Measurements from ENCODE around the gene PTMS.

DNA sequence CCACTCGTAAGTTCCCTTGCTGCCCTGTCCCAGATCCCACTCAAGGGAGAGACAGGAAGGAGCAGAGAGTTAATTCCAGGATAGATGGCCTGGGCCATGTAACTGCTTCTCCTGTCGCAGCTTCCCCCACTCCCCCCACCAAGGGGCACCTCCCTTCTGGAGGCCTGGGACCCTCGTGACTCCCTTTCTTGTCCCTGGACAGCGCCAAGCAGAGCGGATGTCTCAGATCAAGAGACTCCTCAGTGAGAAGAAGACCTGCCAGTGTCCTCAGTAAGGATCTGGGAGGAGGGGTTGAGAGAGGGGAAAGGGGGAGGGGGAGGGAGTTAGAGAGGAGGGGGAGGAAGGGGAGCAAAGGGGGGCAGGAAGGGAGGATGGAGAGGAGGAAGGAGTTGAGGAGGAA, 52.5 kb downstream of the PTMS start:
- TF ChIP-seq CTCF (conservative IDR thresholded peaks at IDR 0.05; ENCODE audit: low read depth in 2 of 2) (no peak), REST (IDR thresholded peaks at IDR 0.05; ENCODE audit: unreplicated experiment) (no peak), EZH2 (IDR thresholded peaks at IDR 0.05; ENCODE audit: low read depth, unreplicated experiment) (no peak), JUNB (IDR thresholded peaks at IDR 0.05; ENCODE audit: unreplicated experiment) (no peak)
- TF ChIP-seq, protein P1, sequence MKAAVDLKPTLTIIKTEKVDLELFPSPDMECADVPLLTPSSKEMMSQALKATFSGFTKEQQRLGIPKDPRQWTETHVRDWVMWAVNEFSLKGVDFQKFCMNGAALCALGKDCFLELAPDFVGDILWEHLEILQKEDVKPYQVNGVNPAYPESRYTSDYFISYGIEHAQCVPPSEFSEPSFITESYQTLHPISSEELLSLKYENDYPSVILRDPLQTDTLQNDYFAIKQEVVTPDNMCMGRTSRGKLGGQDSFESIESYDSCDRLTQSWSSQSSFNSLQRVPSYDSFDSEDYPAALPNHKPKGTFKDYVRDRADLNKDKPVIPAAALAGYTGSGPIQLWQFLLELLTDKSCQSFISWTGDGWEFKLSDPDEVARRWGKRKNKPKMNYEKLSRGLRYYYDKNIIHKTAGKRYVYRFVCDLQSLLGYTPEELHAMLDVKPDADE (IDR thresholded peaks at IDR 0.05), result no peak

All from GM23338 (cell line).